Endothelial cell (in vitro differentiated cells): ENCODE results near the gene SIMC1. TPM values are rescaled to one million over a fixed set of nuclear protein-coding genes. Genes with fewer than 3 reads are reported as not detected.

Experiments used
- DNase-seq: peaks from one replicate; pipeline ENCODE4 v3.0.0; 2021; ENCODE audit warnings: low spot score
- H3K27ac Mint-ChIP-seq: one replicate; pipeline ENCODE4 v1.8.0; 2021; ENCODE audit warnings: mixed read lengths, inconsistent platforms; ENCODE audit not compliant: unreplicated experiment
- H3K27me3 Mint-ChIP-seq: one replicate; pipeline ENCODE4 v1.8.0; 2021; ENCODE audit warnings: mild to moderate bottlenecking, moderate library complexity, mixed read lengths, inconsistent platforms; ENCODE audit not compliant: unreplicated experiment
- H3K36me3 Mint-ChIP-seq: one replicate; pipeline ENCODE4 v1.8.0; 2021; ENCODE audit warnings: mild to moderate bottlenecking, low read depth, mixed read lengths, inconsistent platforms; ENCODE audit not compliant: unreplicated experiment
- H3K4me1 Mint-ChIP-seq: one replicate; pipeline ENCODE4 v1.8.0; 2021; ENCODE audit warnings: mild to moderate bottlenecking, mixed read lengths, inconsistent platforms; ENCODE audit not compliant: unreplicated experiment
- H3K4me3 Mint-ChIP-seq: one replicate; pipeline ENCODE4 v1.8.0; 2021; ENCODE audit warnings: mild to moderate bottlenecking, mixed read lengths, inconsistent platforms; ENCODE audit not compliant: unreplicated experiment
- H3K9me3 Mint-ChIP-seq: one replicate; pipeline ENCODE4 v1.8.0; 2021; ENCODE audit warnings: mixed read lengths, inconsistent platforms; ENCODE audit not compliant: unreplicated experiment
- CTCF ChIP-seq: fragments of 200-600 bp; sonication (generic); IDR thresholded peaks from one replicate; pipeline ENCODE4 v1.5.0; 2021; ENCODE audit warnings: antibody characterized with exemption; ENCODE audit not compliant: unreplicated experiment
- total RNA-seq: library from RNA; stranded (reverse); fragmentation: NEBNext Ultra II Directional; extraction: Animal tissue kit (Norgen Biotek cat#: 25700); gene quantifications from one replicate; pipeline ENCODE4 v1.2.1, GENCODE V29; 2021; ENCODE audit not compliant: unreplicated experiment

The SIMC1 gene
- total RNA-seq, 1 donor from 2014 or later: 17.5 TPM

GRCh38 chr5:176320577-176320976 lies 82.4 kb downstream of the SIMC1 start:
- Mint-ChIP-seq H3K27ac (no peak overlapping the region), H3K36me3 (peaks cover 7% of the 10 kb centered on the region), H3K4me3 (no peak overlapping the region), H3K27me3 (no peaks in the 10 kb centered on the region), H3K9me3 (no peaks in the 10 kb centered on the region), H3K4me1 (no peaks in the 10 kb centered on the region)
- DNase-seq: no peak
- no peak for TF ChIP-seq CTCF

- Mint-ChIP-seq H3K27me3 (no peaks in the 10 kb centered on the region), H3K36me3 (peaks cover 24% of the 10 kb centered on the region), H3K4me1 (no peaks in the 10 kb centered on the region), H3K4me3 (no peak overlapping the region), H3K9me3 (no peaks in the 10 kb centered on the region), H3K27ac (no peak overlapping the region)
- no peak for DNase-seq
- no peak for TF ChIP-seq CTCF
These were observed 96.0 kb downstream of the SIMC1 start for GRCh38 chr5:176334031-176334770.

- H3K4me3 Mint-ChIP-seq: no peak overlapping the region
- no peaks in the 10 kb centered on the region for H3K9me3 Mint-ChIP-seq
- H3K27me3 Mint-ChIP-seq: peaks cover 5% of the 10 kb centered on the region
- no peak overlapping the region for H3K27ac Mint-ChIP-seq
- DNase-seq: no peak
- no peak for TF ChIP-seq CTCF
- peaks cover 20% of the 10 kb centered on the region for H3K36me3 Mint-ChIP-seq
- H3K4me1 Mint-ChIP-seq: no peaks in the 10 kb centered on the region
These were observed 99.7 kb downstream of the SIMC1 start for GRCh38 chr5:176337913-176338312.

- peaks cover 13% of the 10 kb centered on the region for H3K36me3 Mint-ChIP-seq
- no peak overlapping the region for H3K27ac Mint-ChIP-seq
- DNase-seq: no peak
- H3K4me1 Mint-ChIP-seq: no peaks in the 10 kb centered on the region
- H3K27me3 Mint-ChIP-seq: peaks cover 5% of the 10 kb centered on the region
- H3K4me3 Mint-ChIP-seq: no peak overlapping the region
- no peaks in the 10 kb centered on the region for H3K9me3 Mint-ChIP-seq
- TF ChIP-seq CTCF: no peak
These were observed 101.1 kb downstream of the SIMC1 start for GRCh38 chr5:176339304-176339703.

GRCh38 chr5:176341325-176342157 lies 103.3 kb downstream of the SIMC1 start:
- Mint-ChIP-seq H3K4me1 (no peaks in the 10 kb centered on the region), H3K9me3 (no peaks in the 10 kb centered on the region), H3K27ac (no peak overlapping the region), H3K36me3 (peaks cover 10% of the 10 kb centered on the region), H3K4me3 (no peak overlapping the region), H3K27me3 (peaks cover 5% of the 10 kb centered on the region)
- no peak for TF ChIP-seq CTCF
- DNase-seq: no peak
